GM12892 (cell line): ENCODE results near the gene MTX1.

ENCODE experiments used
- POLR2A ChIP-seq: IDR thresholded peaks from 2 replicates; pipeline ENCODE4 v1.6.1; 2011; ENCODE audit warnings: low read depth, low read length, control low read depth
- TAF1 ChIP-seq: IDR thresholded peaks from 2 replicates; pipeline ENCODE4 v1.6.1; 2011; ENCODE audit warnings: low read depth, mild to moderate bottlenecking, control low read depth, low read length, borderline replicate concordance

- TF ChIP-seq POLR2A, result no peak
- TF ChIP-seq TAF1, result no peak
Observed at GRCh38 chr1:155196893-155197638, 11.4 kb upstream of the MTX1 start.
